Endothelial cell of umbilical vein (primary cell): ENCODE data around the gene FBXO11. TPM values are rescaled to one million over a fixed set of nuclear protein-coding genes. Genes with fewer than 3 reads are reported as not detected.
A peak's percentile ranks its signal among the peaks of the same experiment; 100 is the strongest.

Source experiments
- BruUV-seq: library from RNA; stranded (reverse); fragments of 400-500 nt; replicated peaks from 2 replicates; lab custom pipeline; 2021; lab: Mats Ljungman, UMichigan
- CTCF ChIA-PET: fragments of 300-600, 350-600 bp; sonication (Branson Sonifier 250); formaldehyde crosslinking; loops from one replicate; lab custom pipeline; 2021; ENCODE audit warnings: antibody characterized with exemption, inconsistent platforms; lab: Charles Lee
- POLR2A ChIA-PET: fragments of 300-600, 350-600 bp; sonication (Branson Sonifier 250); formaldehyde crosslinking; loops from one replicate; lab custom pipeline; 2021; ENCODE audit warnings: antibody characterized with exemption, inconsistent platforms; lab: Charles Lee
- DNase-seq: peaks from one replicate; pipeline ENCODE4 v3.0.0-alpha.2; 2011; ENCODE audit warnings: low read depth, low spot score
- FAIRE-seq: peaks from 2 replicates; lab custom pipeline; 2011; peaks lifted over from hg19 to GRCh38; lab: Jason Lieb, UNC
- H2AFZ ChIP-seq: 2 replicates; pipeline ENCODE4 v1.6.0; 2012; ENCODE audit warnings: low read depth, low read length, control low read depth, inconsistent platforms
- H3K27ac ChIP-seq: 2 replicates; pipeline ENCODE4 v1.5.1; 2011; ENCODE audit warnings: low read depth, mild to moderate bottlenecking, control low read depth, low read length, moderate library complexity; ENCODE audit not compliant: insufficient read depth
- H3K27me3 ChIP-seq, 2 experiments: 2 replicates each; pipeline versions ENCODE4 v1.6.0 to v1.6.1; 2011; ENCODE audit warnings: low read length in 2 of 2, mixed read lengths in 1 of 2; ENCODE audit not compliant: control insufficient read depth in 2 of 2, insufficient read depth in 2 of 2
- H3K36me3 ChIP-seq, 2 experiments: 2 replicates in 1 of 2; 3 replicates in 1 of 2; pipeline ENCODE4 v1.5.1; 2011; ENCODE audit warnings: low read length in 2 of 2, mild to moderate bottlenecking in 1 of 2, moderate library complexity in 1 of 2; ENCODE audit not compliant: control insufficient read depth in 2 of 2, insufficient read depth in 2 of 2; ENCODE audit errors: extremely low read depth in 1 of 2
- H3K4me1 ChIP-seq: 3 replicates; pipeline ENCODE4 v1.5.1; 2011; ENCODE audit warnings: mild to moderate bottlenecking, low read length; ENCODE audit not compliant: control insufficient read depth, insufficient read depth; ENCODE audit errors: extremely low read depth
- H3K4me2 ChIP-seq: 2 replicates; pipeline ENCODE4 v1.6.1; 2011; ENCODE audit warnings: low read length, control low read depth, mixed read lengths; ENCODE audit not compliant: insufficient read depth
- H3K4me3 ChIP-seq, 3 experiments: fragments of 200-600 bp in 1 of 3; sonication (generic), shearing (Covaris generic) in 1 of 3; replicated peaks in 1 of 3; 2 replicates each; pipeline ENCODE4 v1.5.1; 2011 to 2016; ENCODE audit warnings: control low read depth in 3 of 3, low read length in 3 of 3, mild to moderate bottlenecking in 2 of 3, inconsistent platforms in 1 of 3, low read depth in 1 of 3, moderate library complexity in 1 of 3; ENCODE audit not compliant: insufficient read depth in 1 of 3
- H3K79me2 ChIP-seq: 2 replicates; pipeline ENCODE4 v1.6.0; 2012; ENCODE audit warnings: low read length, inconsistent platforms; ENCODE audit not compliant: control insufficient read depth, insufficient read depth
- H3K9ac ChIP-seq: replicated peaks from 2 replicates; pipeline ENCODE3; 2011; ENCODE audit warnings: low read length, control low read depth; ENCODE audit not compliant: insufficient read depth; ENCODE audit errors: extremely low read depth
- H3K9me1 ChIP-seq: replicated peaks from 3 replicates; pipeline ENCODE4 v1.6.0; 2011; ENCODE audit warnings: mild to moderate bottlenecking, low read length; ENCODE audit not compliant: control insufficient read depth, insufficient read depth; ENCODE audit errors: extremely low read depth
- H3K9me3 ChIP-seq: replicated peaks from 2 replicates; pipeline ENCODE4 v1.5.1; 2012; ENCODE audit warnings: low read length, inconsistent platforms; ENCODE audit not compliant: control insufficient read depth, insufficient read depth
- H4K20me1 ChIP-seq: replicated peaks from 2 replicates; pipeline ENCODE3; 2011; ENCODE audit warnings: mild to moderate bottlenecking, low read length; ENCODE audit not compliant: control insufficient read depth, insufficient read depth; ENCODE audit errors: extremely low read depth
- EZH2 ChIP-seq: IDR thresholded peaks from 2 replicates; pipeline ENCODE4 v1.6.1; 2012; ENCODE audit warnings: borderline replicate concordance, low read depth, mild to moderate bottlenecking, moderate library complexity, low read length, inconsistent platforms; ENCODE audit not compliant: severe bottlenecking
- FOS ChIP-seq: IDR thresholded peaks from 2 replicates; pipeline ENCODE4 v1.6.1; 2011; ENCODE audit warnings: mild to moderate bottlenecking, low read length, moderate library complexity, borderline replicate concordance; ENCODE audit not compliant: insufficient read depth
- JUN ChIP-seq: IDR thresholded peaks from 2 replicates; pipeline ENCODE4 v1.6.1; 2011; ENCODE audit warnings: borderline replicate concordance, low read depth; ENCODE audit not compliant: insufficient read length, insufficient read depth
- dilution Hi-C: fragments of 300-500 bp; cut with MboI; formaldehyde crosslinking; loops from one replicate; pipeline ENCODE4 v1.15.0; 2019; ENCODE audit warnings: low sequenced_read_pairs; ENCODE audit not compliant: extremely low pct_ligation_motif_present
- intact Hi-C: fragments of 100-400 bp; cut with micrococcal nuclease; formaldehyde crosslinking; loops from one replicate; pipeline ENCODE4 v1.10.0; 2022
- polyA plus RNA-seq, 4 experiments: library from polyadenylated mRNA; depleted of rRNA in 3 of 4; stranded (reverse) in 3 of 4; unstranded in 1 of 4; fragments of >200 nt; gene quantifications; 2 replicates each; pipeline versions ENCODE4 v1.2.1 to v1.2.3, GENCODE V29; 2011 to 2012; ENCODE audit warnings: missing spikeins in 1 of 4
- total RNA-seq: library from RNA; stranded (reverse); gene quantifications from 2 replicates; pipeline ENCODE4 v1.2.3, GENCODE V29; 2021
- TF ChIP-seq, protein P1 (sequence below): IDR thresholded peaks from 2 replicates; pipeline ENCODE4 v1.6.1; 2011; ENCODE audit not compliant: insufficient read depth, insufficient read length
- TF ChIP-seq, protein P2 (sequence below), 2 donors: IDR thresholded peaks; 1 replicate in 1 of 2; 2 replicates in 1 of 2; pipeline ENCODE4 v1.5.1; 2011; ENCODE audit warnings: low read length in 2 of 2, mild to moderate bottlenecking in 2 of 2, moderate library complexity in 2 of 2, control low read depth in 1 of 2, inconsistent platforms in 1 of 2, low read depth in 1 of 2; ENCODE audit not compliant: insufficient read depth in 1 of 2; ENCODE audit errors: extremely low read depth in 1 of 2

The FBXO11 gene
- total and polyA plus RNA-seq, 2 donors (not counting 3 experiments of a cell fraction or from before 2014, with no cell fraction given): 23.4 to 59.6 TPM

DNA sequence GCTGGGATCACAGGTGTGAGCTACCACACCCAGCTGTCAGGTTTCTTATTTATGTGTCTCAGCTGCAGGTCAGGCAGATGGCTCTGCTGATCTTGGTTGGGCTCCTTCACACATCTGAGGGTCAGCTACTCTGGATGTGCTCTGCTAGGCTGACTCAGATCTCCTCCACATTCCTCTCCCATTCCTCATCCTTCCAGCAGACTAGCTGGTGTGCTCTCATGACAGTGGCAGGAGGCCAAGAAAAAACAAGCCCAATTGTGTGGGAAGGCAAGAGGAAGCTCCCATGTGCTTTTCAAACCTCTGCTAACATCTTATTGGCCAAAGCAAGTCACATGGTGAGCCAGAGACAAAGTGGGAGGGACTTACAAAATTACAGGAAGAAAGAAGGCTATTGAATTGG lies 135.1 kb downstream of the FBXO11 start:
- Histone ChIP-seq H3K79me2 (no peaks in the 10 kb centered on the region), H3K9me1 (no peaks in the 10 kb centered on the region), H3K9me3 (no peaks in the 10 kb centered on the region), H4K20me1 (no peaks in the 10 kb centered on the region), H2AFZ (no peak overlapping the region), H3K4me3 (no peak overlapping the region), H3K27me3 (no peaks in the 10 kb centered on the region), H3K4me1 (no peaks in the 10 kb centered on the region), H3K27ac (no peak overlapping the region), H3K9ac (no peak overlapping the region), H3K4me2 (no peak overlapping the region), H3K36me3 (no peaks in the 10 kb centered on the region)
- dilution Hi-C loops (no loop called here), intact Hi-C loops (no loop called here)
- TF ChIP-seq JUN (peak; percentile 33), FOS (peak; percentile 76), EZH2 (no peak)
- TF ChIP-seq, protein P1, sequence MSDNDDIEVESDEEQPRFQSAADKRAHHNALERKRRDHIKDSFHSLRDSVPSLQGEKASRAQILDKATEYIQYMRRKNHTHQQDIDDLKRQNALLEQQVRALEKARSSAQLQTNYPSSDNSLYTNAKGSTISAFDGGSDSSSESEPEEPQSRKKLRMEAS: peak; percentile 40
- TF ChIP-seq, protein P2, sequence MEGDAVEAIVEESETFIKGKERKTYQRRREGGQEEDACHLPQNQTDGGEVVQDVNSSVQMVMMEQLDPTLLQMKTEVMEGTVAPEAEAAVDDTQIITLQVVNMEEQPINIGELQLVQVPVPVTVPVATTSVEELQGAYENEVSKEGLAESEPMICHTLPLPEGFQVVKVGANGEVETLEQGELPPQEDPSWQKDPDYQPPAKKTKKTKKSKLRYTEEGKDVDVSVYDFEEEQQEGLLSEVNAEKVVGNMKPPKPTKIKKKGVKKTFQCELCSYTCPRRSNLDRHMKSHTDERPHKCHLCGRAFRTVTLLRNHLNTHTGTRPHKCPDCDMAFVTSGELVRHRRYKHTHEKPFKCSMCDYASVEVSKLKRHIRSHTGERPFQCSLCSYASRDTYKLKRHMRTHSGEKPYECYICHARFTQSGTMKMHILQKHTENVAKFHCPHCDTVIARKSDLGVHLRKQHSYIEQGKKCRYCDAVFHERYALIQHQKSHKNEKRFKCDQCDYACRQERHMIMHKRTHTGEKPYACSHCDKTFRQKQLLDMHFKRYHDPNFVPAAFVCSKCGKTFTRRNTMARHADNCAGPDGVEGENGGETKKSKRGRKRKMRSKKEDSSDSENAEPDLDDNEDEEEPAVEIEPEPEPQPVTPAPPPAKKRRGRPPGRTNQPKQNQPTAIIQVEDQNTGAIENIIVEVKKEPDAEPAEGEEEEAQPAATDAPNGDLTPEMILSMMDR (IDR thresholded peaks at IDR 0.05; ENCODE audit: extremely low read depth in 1 of 2, insufficient read depth in 1 of 2, low read depth in 1 of 2, low read length in 2 of 2): no peak
- BruUV-seq: no TSS peak
- ChIA-PET POLR2A (interaction anchor here (1.0 kb wide), 1 partner anchor 12 kb away, joined by 3 read pairs; the partner anchor contains the start of gene MSH6), CTCF (interaction anchor here (1.1 to 1.3 kb wide), 2 partner anchors 334 to 336 kb away, joined by 5 to 8 read pairs; no protein-coding TSS in a partner anchor)
- peak; percentile 53 for FAIRE-seq
- DNase-seq: peak; percentile 81
